SH-SY5Y (cell line): Measurements from ENCODE around the gene TPM2.

Source experiments
- GATA2 ChIP-seq: IDR thresholded peaks from 2 replicates; pipeline ENCODE4 v1.6.1; 2011; ENCODE audit warnings: mild to moderate bottlenecking, low read depth, low read length
- GATA3 ChIP-seq: IDR thresholded peaks from 2 replicates; pipeline ENCODE4 v1.6.1; 2011; ENCODE audit warnings: low read depth, mild to moderate bottlenecking, low read length, moderate library complexity

DNA sequence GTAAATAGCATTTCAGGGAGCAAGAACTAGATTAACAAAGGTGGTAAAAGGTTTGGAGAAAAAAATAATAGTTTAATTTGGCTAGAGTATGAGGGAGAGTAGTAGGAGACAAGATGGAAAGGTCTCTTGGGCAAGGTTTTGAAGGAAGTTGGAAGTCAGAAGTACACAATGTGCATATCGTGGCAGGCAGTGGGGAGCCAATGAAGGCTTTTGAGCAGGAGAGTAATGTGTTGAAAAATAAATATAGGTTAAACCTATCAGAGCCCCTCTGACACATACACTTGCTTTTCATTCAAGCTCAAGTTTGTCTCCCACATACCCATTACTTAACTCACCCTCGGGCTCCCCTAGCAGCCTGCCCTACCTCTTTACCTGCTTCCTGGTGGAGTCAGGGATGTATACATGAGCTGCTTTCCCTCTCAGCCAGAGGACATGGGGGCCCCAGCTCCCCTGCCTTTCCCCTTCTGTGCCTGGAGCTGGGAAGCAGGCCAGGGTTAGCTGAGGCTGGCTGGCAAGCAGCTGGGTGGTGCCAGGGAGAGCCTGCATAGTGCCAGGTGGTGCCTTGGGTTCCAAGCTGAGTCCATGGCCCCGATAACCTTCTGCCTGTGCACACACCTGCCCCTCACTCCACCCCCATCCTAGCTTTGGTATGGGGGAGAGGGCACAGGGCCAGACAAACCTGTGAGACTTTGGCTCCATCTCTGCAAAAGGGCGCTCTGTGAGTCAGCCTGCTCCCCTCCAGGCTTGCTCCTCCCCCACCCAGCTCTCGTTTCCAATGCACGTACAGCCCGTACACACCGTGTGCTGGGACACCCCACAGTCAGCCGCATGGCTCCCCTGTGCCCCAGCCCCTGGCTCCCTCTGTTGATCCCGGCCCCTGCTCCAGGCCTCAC, 16.3 kb downstream of the TPM2 start, which contains the start of gene CA9:
- TF ChIP-seq GATA2 (no peak), GATA3 (no peak)
